Measurements from ENCODE around the gene ADRA2B.

DNA sequence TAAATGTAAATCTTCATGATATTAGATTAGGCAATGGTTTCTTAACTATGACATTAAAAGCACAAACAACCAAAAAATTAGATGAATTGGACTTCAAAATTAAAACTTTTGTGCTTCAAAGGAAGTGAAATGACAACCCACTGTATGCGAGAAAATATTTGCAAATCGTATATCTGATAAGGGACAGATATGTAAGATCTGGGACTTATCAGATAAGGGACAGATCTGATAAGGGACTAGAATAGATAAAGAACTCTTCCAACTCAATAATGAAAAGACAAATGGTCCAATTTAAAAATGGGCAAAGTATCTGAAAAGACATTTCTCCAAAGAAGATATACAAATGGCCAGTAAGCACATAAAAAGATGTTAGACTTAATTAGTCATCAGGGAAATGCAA is 29.2 kb downstream of the ADRA2B start:
- TF ChIP-seq POLR2A (IDR thresholded peaks at IDR 0.05): no peak
- TF ChIP-seq, protein P1, sequence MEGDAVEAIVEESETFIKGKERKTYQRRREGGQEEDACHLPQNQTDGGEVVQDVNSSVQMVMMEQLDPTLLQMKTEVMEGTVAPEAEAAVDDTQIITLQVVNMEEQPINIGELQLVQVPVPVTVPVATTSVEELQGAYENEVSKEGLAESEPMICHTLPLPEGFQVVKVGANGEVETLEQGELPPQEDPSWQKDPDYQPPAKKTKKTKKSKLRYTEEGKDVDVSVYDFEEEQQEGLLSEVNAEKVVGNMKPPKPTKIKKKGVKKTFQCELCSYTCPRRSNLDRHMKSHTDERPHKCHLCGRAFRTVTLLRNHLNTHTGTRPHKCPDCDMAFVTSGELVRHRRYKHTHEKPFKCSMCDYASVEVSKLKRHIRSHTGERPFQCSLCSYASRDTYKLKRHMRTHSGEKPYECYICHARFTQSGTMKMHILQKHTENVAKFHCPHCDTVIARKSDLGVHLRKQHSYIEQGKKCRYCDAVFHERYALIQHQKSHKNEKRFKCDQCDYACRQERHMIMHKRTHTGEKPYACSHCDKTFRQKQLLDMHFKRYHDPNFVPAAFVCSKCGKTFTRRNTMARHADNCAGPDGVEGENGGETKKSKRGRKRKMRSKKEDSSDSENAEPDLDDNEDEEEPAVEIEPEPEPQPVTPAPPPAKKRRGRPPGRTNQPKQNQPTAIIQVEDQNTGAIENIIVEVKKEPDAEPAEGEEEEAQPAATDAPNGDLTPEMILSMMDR (IDR thresholded peaks at IDR 0.05): no peak
- no peak for TF ChIP-seq EP300 (IDR thresholded peaks at IDR 0.05)
